B cell (primary cell): Measurements from ENCODE around the gene YEATS2. TPM values are rescaled to one million over a fixed set of nuclear protein-coding genes. Genes with fewer than 3 reads are reported as not detected.

Experiments
- ATAC-seq: fragments of 200-7000 bp; cut with Tn5 transposase; one replicate; pipeline ENCODE4 v1.10.0; 2021; ENCODE audit warnings: low read depth, mild to moderate bottlenecking, moderate number of reproducible peaks, moderate library complexity
- CTCF ChIA-PET: fragments of 350-600 bp; sonication (Branson Sonifier 250); formaldehyde crosslinking; loops from one replicate; lab custom pipeline; 2021; ENCODE audit warnings: antibody characterized with exemption, inconsistent platforms; lab: Charles Lee
- POLR2A ChIA-PET: fragments of 350-600 bp; sonication (Branson Sonifier 250); formaldehyde crosslinking; loops from one replicate; lab custom pipeline; 2021; ENCODE audit warnings: antibody characterized with exemption; lab: Charles Lee
- DNase-seq: peaks from one replicate; pipeline ENCODE4 v3.0.0; 2013
- H2AFZ ChIP-seq: 2 replicates; pipeline ENCODE4 v1.6.1; 2012; ENCODE audit warnings: mild to moderate bottlenecking, low read depth, low read length; ENCODE audit not compliant: insufficient read depth, poor library complexity, severe bottlenecking
- H3K27ac ChIP-seq, 2 donors: 1 replicate in 1 of 2; 2 replicates in 1 of 2; pipeline ENCODE4 v1.5.1; 2012 to 2013; ENCODE audit warnings: low read length in 2 of 2, mild to moderate bottlenecking in 2 of 2, moderate library complexity in 1 of 2
- H3K27me3 ChIP-seq, 4 experiments: fragments of 200-600 bp in 1 of 4; sonication (generic) in 1 of 4; replicated peaks in 1 of 4; 1 replicate in 2 of 4; 2 replicates in 2 of 4; pipeline versions ENCODE4 v1.6.1 to v1.7.0; 2013 to 2016; ENCODE audit warnings: low read length in 3 of 4, mild to moderate bottlenecking in 2 of 4, mixed read lengths in 1 of 4, moderate library complexity in 1 of 4; ENCODE audit not compliant: insufficient read depth in 4 of 4, control insufficient read depth in 3 of 4; ENCODE audit errors: control extremely low read depth in 1 of 4
- H3K36me3 ChIP-seq, 2 experiments: replicated peaks in 1 of 2; 1 replicate in 1 of 2; 2 replicates in 1 of 2; pipeline versions ENCODE4 v1.6.1 to v1.7.1; 2013; ENCODE audit warnings: low read length in 1 of 2; ENCODE audit not compliant: insufficient read depth in 2 of 2, control insufficient read depth in 1 of 2; ENCODE audit errors: control extremely low read depth in 1 of 2, extremely low read depth in 1 of 2
- H3K4me1 ChIP-seq, 2 donors: fragments of 200-600 bp in 1 of 2; sonication (generic) in 1 of 2; 1 replicate in 1 of 2; 2 replicates in 1 of 2; pipeline versions ENCODE4 v1.5.1 to v1.6.1; 2013 to 2017; ENCODE audit warnings: low read length in 2 of 2; ENCODE audit not compliant: control insufficient read depth in 2 of 2, insufficient read depth in 2 of 2
- H3K4me2 ChIP-seq: replicated peaks from 2 replicates; pipeline ENCODE3; 2012; ENCODE audit warnings: mild to moderate bottlenecking, low read depth, low read length; ENCODE audit not compliant: poor library complexity, severe bottlenecking
- H3K4me3 ChIP-seq, 5 experiments: fragments of 200-600 bp in 1 of 5; sonication (generic) in 1 of 5; 1 replicate in 3 of 5; 2 replicates in 2 of 5; pipeline versions ENCODE4 v1.5.1 to v1.7.0; 2011 to 2016; ENCODE audit warnings: low read length in 4 of 5, mild to moderate bottlenecking in 4 of 5, low read depth in 2 of 5, control low read depth in 1 of 5, moderate library complexity in 1 of 5; ENCODE audit not compliant: insufficient read depth in 1 of 5; ENCODE audit errors: control extremely low read depth in 1 of 5, extremely low read depth in 1 of 5
- H3K79me2 ChIP-seq: fragments of 200-600 bp; sonication (generic); one replicate; pipeline ENCODE4 v1.6.0; 2016; ENCODE audit warnings: low read length; ENCODE audit not compliant: control insufficient read depth, insufficient read depth
- H3K9ac ChIP-seq: fragments of 200-600 bp; sonication (generic); 2 replicates; pipeline ENCODE4 v1.6.1; 2017; ENCODE audit warnings: mild to moderate bottlenecking, low read length, moderate library complexity
- H3K9me3 ChIP-seq, 3 donors: one replicate each; pipeline versions ENCODE4 v1.6.1 to v1.7.1; 2013; ENCODE audit warnings: low read length in 2 of 3; ENCODE audit not compliant: control insufficient read depth in 2 of 3, insufficient read depth in 1 of 3; ENCODE audit errors: control extremely low read depth in 1 of 3
- H4K20me1 ChIP-seq: 2 replicates; pipeline ENCODE4 v1.6.0; 2012; ENCODE audit warnings: mild to moderate bottlenecking, low read length; ENCODE audit not compliant: insufficient read depth, control insufficient read depth, poor library complexity, severe bottlenecking
- H3K27ac Mint-ChIP-seq: one replicate; pipeline ENCODE4 v1.8.0; 2021; ENCODE audit warnings: mixed read lengths
- H3K27me3 Mint-ChIP-seq: one replicate; pipeline ENCODE4 v1.8.0; 2021; ENCODE audit warnings: mixed read lengths
- H3K4me1 Mint-ChIP-seq: one replicate; pipeline ENCODE4 v1.8.0; 2021; ENCODE audit warnings: mixed read lengths
- H3K4me3 Mint-ChIP-seq: one replicate; pipeline ENCODE4 v1.8.0; 2021; ENCODE audit warnings: mixed read lengths
- H3K9me3 Mint-ChIP-seq: one replicate; pipeline ENCODE4 v1.8.0; 2022; ENCODE audit warnings: mixed read lengths; ENCODE audit not compliant: insufficient read depth
- CTCF ChIP-seq: fragments of 200-600 bp; IDR thresholded peaks from one replicate; pipeline ENCODE4 v1.8.0; 2022; ENCODE audit warnings: antibody characterized with exemption, mild to moderate bottlenecking
- EZH2 ChIP-seq: IDR thresholded peaks from 2 replicates; pipeline ENCODE4 v1.6.1; 2012; ENCODE audit warnings: borderline replicate concordance, low read depth, mild to moderate bottlenecking, moderate library complexity, low read length; ENCODE audit not compliant: insufficient read depth, poor library complexity, severe bottlenecking
- WGBS: methylation state at CpG from one replicate; pipeline ENCODE4 v1.1.5; 2013; ENCODE audit warnings: missing lambda C conversion rate; ENCODE audit not compliant: insufficient coverage; 5-methylcytosine and 5-hydroxymethylcytosine counted together
- intact Hi-C: fragments of 100-400 bp; cut with micrococcal nuclease; formaldehyde crosslinking; loops from one replicate; pipeline ENCODE4 v1.10.0; 2022
- polyA plus RNA-seq: library from polyadenylated mRNA; depleted of rRNA; stranded (reverse); fragments of >200 nt; gene quantifications from 2 replicates; pipeline ENCODE4 v1.2.3, GENCODE V29; 2012
- total RNA-seq, 2 donors: library from RNA; stranded (reverse); fragments of 120-200 nt in 1 of 2; gene quantifications; 1 replicate in 1 of 2; 2 replicates in 1 of 2; pipeline versions ENCODE4 v1.2.3 to v1.2.4, GENCODE V29; 2013 to 2022

Gene YEATS2
- total and polyA plus RNA-seq, 2 donors (not counting 1 experiment from before 2014, with no cell fraction given), result 21.8 to 26.7 TPM

GRCh38 chr3:183769453-183769852 is 71.9 kb downstream of the YEATS2 start:
- H3K9me3 ChIP-seq, result no peaks in the 10 kb centered on the region
- WGBS, result 100% methylated on average over 6 of the region's 9 CpGs
- no peak overlapping the region for H3K27ac ChIP-seq
- Mint-ChIP-seq H3K4me1 (peaks cover 11% of the 10 kb centered on the region), H3K27me3 (no peaks in the 10 kb centered on the region), H3K4me3 (no peak overlapping the region), H3K9me3 (no peaks in the 10 kb centered on the region), H3K27ac (no peak overlapping the region)
- H3K79me2 ChIP-seq, result no peaks in the 10 kb centered on the region
- POLR2A ChIA-PET, result no interaction called here
- no peaks in the 10 kb centered on the region for H3K27me3 ChIP-seq
- H3K4me2 ChIP-seq, result no peak overlapping the region
- no peak overlapping the region for H2AFZ ChIP-seq
- H4K20me1 ChIP-seq, result peaks cover 4% of the 10 kb centered on the region
- H3K36me3 ChIP-seq, result peaks cover 7 to 23% of the 10 kb centered on the region in 2 experiments
- peaks cover 9% of the 10 kb centered on the region in 2 donors for H3K4me1 ChIP-seq
- ATAC-seq (no peak), DNase-seq (no peak)
- no peak overlapping the region for H3K4me3 ChIP-seq
- no peak for TF ChIP-seq CTCF
- TF ChIP-seq EZH2, result no peak
- intact Hi-C loops, result loop anchor here (5.0 kb wide), 1 partner anchor 217 kb away; no protein-coding TSS in a partner anchor
- H3K9ac ChIP-seq, result no peak overlapping the region
- CTCF ChIA-PET, result interaction anchor here (1.0 kb wide), 1 partner anchor 384 kb away, joined by 5 read pairs; no protein-coding TSS in a partner anchor

GRCh38 chr3:183774631-183775030 is 77.0 kb downstream of the YEATS2 start:
- WGBS, result 100% methylated on average over 2 of the region's 3 CpGs
- H3K4me1 ChIP-seq, result no peaks in the 10 kb centered on the region
- H2AFZ ChIP-seq, result no peak overlapping the region
- no peak for TF ChIP-seq CTCF
- TF ChIP-seq EZH2, result no peak
- Mint-ChIP-seq H3K4me1 (no peaks in the 10 kb centered on the region), H3K9me3 (no peaks in the 10 kb centered on the region), H3K4me3 (no peak overlapping the region), H3K27ac (no peak overlapping the region), H3K27me3 (no peaks in the 10 kb centered on the region)
- H3K4me2 ChIP-seq, result no peak overlapping the region
- H3K4me3 ChIP-seq, result no peak overlapping the region
- DNase-seq (no peak), ATAC-seq (no peak)
- peaks cover 16 to 54% of the 10 kb centered on the region in 2 experiments for H3K36me3 ChIP-seq
- no peaks in the 10 kb centered on the region for H3K27me3 ChIP-seq
- POLR2A ChIA-PET, result no interaction called here
- intact Hi-C loops, result no loop called here
- no peaks in the 10 kb centered on the region for H3K9me3 ChIP-seq
- H3K27ac ChIP-seq, result no peak overlapping the region
- no peaks in the 10 kb centered on the region for H4K20me1 ChIP-seq
- H3K9ac ChIP-seq, result no peak overlapping the region
- no peaks in the 10 kb centered on the region for H3K79me2 ChIP-seq
- CTCF ChIA-PET, result no interaction called here
